Activated T-helper 2 cell treated with anti-CD3 and anti-CD28 coated beads, Interferon-gamma antibody, Interleukin-2, Interleukin-4, amounts not matched to agents 10 μg/mL and 5 μg/mL and 100 μg/mL, durations not matched to agents 14 hours and 24 hours and 36 hours (primary cell): ENCODE measurements around the gene ARPP19. TPM values are rescaled to one million over a fixed set of nuclear protein-coding genes. Genes with fewer than 3 reads are reported as not detected.
"Not testable (repeated sequence)": the region's sequence is repeated elsewhere in the genome, so short reads cannot be mapped to it uniquely, and the experiment has no call there.

Experiments used
- DNase-seq: peaks from one replicate; pipeline ENCODE4 v3.0.0; 2021; ENCODE audit warnings: low spot score
- H3K27ac Mint-ChIP-seq: one replicate; pipeline ENCODE4 v1.8.0; 2021; ENCODE audit warnings: mixed read lengths
- H3K27me3 Mint-ChIP-seq: one replicate; pipeline ENCODE4 v1.8.0; 2021; ENCODE audit warnings: low read depth, mixed read lengths
- H3K36me3 Mint-ChIP-seq: one replicate; pipeline ENCODE4 v1.8.0; 2021; ENCODE audit warnings: low read depth, mixed read lengths
- H3K4me1 Mint-ChIP-seq: one replicate; pipeline ENCODE4 v1.8.0; 2021; ENCODE audit warnings: low read depth, mixed read lengths
- H3K4me3 Mint-ChIP-seq: one replicate; pipeline ENCODE4 v1.8.0; 2021; ENCODE audit warnings: low read depth, mild to moderate bottlenecking, moderate library complexity, mixed read lengths
- H3K9me3 Mint-ChIP-seq: one replicate; pipeline ENCODE4 v1.8.0; 2021; ENCODE audit warnings: mixed read lengths
- intact Hi-C: fragments of 100-400 bp; cut with micrococcal nuclease; formaldehyde crosslinking; loops from one replicate; pipeline ENCODE4 v1.15.1; 2023
- total RNA-seq: library from RNA; stranded (reverse); gene quantifications from 2 replicates; pipeline ENCODE4 v1.2.3, GENCODE V29; 2022

The ARPP19 gene, protein sequence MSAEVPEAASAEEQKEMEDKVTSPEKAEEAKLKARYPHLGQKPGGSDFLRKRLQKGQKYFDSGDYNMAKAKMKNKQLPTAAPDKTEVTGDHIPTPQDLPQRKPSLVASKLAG
- total RNA-seq: 178 and 182 TPM in 2 replicates

DNA sequence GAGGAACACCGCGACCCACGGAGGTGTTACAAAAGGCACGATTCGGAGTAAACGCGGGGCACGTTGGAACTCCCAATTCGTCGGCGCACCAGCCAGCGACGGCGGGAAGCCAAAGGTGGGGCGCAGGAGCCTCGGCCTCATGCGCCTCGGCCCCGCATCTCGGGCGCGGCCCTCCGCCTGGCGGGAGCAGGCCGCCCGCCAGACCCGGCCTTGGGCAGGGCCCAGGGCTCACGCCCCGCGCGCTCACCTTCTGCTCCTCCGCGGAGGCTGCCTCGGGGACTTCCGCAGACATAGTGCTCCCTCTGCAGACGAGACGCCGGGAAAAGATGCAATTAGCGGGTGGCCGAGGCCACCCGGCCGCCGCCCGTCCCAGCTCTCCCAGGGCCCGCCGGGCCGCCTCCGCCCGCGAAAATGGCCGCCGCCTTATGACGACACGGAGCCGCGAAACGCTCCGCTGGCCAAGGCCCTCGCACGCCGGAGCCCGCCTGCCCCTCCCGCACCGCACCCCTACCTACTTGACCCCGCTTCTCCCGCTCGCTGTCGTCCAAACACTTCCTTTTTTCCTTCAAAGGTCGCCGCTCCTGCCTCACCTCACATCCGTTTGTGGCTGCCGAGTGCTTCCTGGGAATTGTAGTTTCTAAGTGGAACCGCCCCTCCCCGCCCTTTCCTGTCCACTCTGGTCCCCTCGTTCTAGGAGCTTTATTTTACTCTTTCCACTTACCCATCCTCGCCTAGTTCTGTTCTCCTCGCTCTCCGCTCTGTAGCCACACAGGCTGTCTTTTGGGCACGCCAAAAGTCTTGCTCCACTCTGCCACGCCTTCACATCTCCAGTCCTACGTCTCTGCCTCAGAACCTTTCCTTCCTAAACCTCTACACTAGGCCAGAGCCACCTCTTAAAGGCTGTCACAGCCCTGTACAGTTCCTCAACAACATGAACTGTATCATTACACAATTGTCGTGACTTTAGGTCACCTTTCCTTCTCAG lies at the start of gene ARPP19:
TSS of gene ARPP19 (minus strand) at position 430 of the 985 bp plus-strand sequence. CDS start at position 292, 138 bp downstream.
- Mint-ChIP-seq H3K4me3 (peak within 1 kb of the TSS; percentile 96), H3K9me3 (no peaks in the 10 kb centered on the region), H3K4me1 (peaks cover 29% of the 10 kb centered on the region), H3K36me3 (peaks cover 24% of the 10 kb centered on the region), H3K27ac (peak within 1 kb of the TSS; percentile 99), H3K27me3 (no peaks in the 10 kb centered on the region)
- intact Hi-C loops: loop anchor here (1.0 to 5.0 kb wide), 5 partner anchors 10 to 306 kb away; partner anchors contain the start of gene ATOSA
- DNase-seq: peak; percentile 80

DNA sequence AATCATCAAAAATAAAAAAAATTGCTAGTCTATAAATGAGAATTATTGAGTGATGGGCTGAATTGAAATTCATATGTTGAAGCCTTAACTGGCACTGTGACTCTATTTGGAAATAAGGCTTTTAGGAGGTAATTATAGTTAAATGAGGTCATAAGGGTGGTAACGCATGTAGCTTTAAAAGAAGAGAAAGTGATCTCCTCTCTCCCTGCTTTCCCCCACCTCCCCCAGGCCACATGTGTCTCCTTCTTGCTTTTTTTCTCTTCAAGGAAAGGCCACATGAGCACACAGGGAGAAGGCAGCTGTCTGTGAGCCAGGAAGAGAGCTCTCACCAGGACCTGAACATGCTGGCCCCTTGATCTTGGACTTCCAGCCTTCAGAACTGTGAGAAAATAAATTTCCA lies 48.2 kb upstream of the ARPP19 start:
- intact Hi-C loops: no loop called here
- DNase-seq: no peak
- H3K36me3 Mint-ChIP-seq: peaks cover 6% of the 10 kb centered on the region
- H3K27me3 Mint-ChIP-seq: no peaks in the 10 kb centered on the region
- no peak overlapping the region for H3K27ac Mint-ChIP-seq
- no peaks in the 10 kb centered on the region for H3K9me3 Mint-ChIP-seq
- no peaks in the 10 kb centered on the region for H3K4me1 Mint-ChIP-seq
- no peak overlapping the region for H3K4me3 Mint-ChIP-seq

DNA sequence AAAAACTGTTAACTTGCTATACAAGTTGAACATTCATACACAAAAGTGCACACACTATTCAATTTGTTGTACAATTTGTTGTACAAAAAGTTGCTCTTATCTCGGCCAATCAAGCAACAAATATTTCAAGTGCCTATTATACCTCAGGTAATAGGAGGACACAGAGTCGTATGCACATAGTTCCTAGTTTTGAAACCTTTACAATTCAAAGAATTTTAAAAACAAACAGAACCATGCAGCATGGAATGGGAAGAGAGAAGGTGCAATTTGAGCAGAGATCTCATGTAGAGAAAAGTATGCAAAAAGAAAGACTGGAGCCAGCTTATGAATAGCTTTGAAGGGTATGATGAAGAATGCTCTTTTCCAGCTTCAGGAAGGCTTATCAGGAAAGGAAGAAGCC lies 46.5 kb upstream of the ARPP19 start:
- Mint-ChIP-seq H3K9me3 (no peaks in the 10 kb centered on the region), H3K27ac (no peak overlapping the region), H3K4me3 (no peak overlapping the region), H3K27me3 (no peaks in the 10 kb centered on the region), H3K36me3 (peaks cover 3% of the 10 kb centered on the region), H3K4me1 (no peaks in the 10 kb centered on the region)
- intact Hi-C loops: no loop called here
- no peak for DNase-seq

DNA sequence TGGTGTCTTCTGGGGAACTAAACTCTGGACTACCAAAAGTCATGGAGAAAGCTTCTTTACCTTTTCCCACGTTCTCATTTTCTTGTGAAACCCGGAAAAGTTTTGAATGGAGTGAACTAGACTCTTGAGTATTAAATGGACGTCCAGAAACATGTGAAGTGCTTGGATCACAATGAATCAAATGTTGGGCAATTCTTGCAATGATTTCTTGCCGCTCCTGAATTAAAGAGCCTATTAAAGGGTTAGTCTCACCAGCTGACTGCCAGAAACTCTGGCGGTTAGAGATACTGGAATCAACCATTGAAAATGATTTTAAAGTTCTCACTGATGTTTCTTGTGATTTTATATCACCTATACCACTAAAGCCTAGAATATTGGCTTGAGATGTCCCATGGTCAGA lies 40.8 kb upstream of the ARPP19 start:
- Mint-ChIP-seq H3K27ac (no peak overlapping the region), H3K27me3 (no peaks in the 10 kb centered on the region), H3K4me3 (no peak overlapping the region), H3K36me3 (peaks cover 18% of the 10 kb centered on the region), H3K9me3 (no peaks in the 10 kb centered on the region), H3K4me1 (no peaks in the 10 kb centered on the region)
- intact Hi-C loops: no loop called here
- DNase-seq: no peak

DNA sequence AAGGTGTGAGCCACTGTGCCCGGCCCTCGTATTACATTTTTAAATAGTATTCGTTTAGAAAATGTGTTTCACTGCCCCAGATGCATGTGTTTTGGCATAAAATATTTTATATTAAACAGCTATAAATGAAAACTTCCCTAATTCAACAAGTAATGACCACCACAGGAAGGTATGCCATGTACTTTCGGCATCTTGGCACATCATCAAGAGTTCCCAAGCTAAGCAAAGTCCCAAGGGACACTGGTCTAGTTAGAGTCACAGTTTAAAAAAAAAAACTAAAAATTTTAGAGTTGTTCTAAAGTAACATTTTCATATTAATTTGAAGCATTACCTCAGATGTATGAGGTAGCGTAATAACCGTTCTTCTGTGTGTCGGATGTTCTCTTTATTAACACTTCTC lies 15.6 kb upstream of the ARPP19 start:
- H3K27me3 Mint-ChIP-seq: no peaks in the 10 kb centered on the region
- H3K9me3 Mint-ChIP-seq: no peaks in the 10 kb centered on the region
- intact Hi-C loops: no loop called here
- H3K36me3 Mint-ChIP-seq: peaks cover 4% of the 10 kb centered on the region
- H3K27ac Mint-ChIP-seq: no peak overlapping the region
- H3K4me1 Mint-ChIP-seq: no peaks in the 10 kb centered on the region
- H3K4me3 Mint-ChIP-seq: no peak overlapping the region
- DNase-seq: no peak

DNA sequence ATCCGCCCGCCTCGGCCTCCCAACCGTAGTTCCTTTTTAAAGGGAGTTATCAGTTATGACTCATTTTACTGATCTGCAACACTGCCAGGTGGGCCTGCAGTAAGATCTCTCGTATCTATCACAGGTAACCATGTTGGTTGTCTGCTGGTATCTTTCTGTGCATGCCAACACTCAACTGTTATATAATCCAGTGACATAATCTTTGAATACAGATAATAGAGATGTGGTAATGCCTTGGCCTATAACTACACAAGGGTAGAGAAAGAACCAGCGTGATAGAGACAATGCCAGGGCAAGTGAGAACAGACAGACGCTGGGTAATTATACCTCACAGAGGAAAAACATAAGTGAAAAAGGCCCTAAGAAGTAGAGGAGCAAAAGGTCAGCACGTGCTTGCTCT lies 11.0 kb upstream of the ARPP19 start:
- H3K4me1 Mint-ChIP-seq: no peaks in the 10 kb centered on the region
- intact Hi-C loops: no loop called here
- H3K9me3 Mint-ChIP-seq: no peaks in the 10 kb centered on the region
- H3K36me3 Mint-ChIP-seq: no peaks in the 10 kb centered on the region
- no peak for DNase-seq
- H3K27me3 Mint-ChIP-seq: no peaks in the 10 kb centered on the region
- H3K27ac Mint-ChIP-seq: no peak overlapping the region
- no peak overlapping the region for H3K4me3 Mint-ChIP-seq

DNA sequence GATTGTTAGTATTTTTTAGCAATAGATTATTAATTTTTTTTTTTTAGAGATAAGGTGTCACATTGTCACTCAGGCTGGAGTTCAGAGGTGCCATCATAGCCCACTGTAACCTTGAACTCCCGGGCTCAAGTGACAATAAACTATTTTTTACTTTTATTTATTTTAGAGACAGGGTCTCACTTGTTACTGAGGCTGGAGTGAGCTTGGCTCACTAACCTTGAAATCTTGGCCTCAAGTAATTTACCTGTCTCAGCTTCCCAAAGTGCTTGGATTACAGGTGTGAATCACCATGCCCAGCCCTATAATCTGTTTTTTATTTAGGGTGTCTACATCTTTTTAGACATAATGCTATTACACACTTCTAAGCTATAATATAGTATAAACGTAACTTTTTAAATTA lies 7.9 kb upstream of the ARPP19 start:
- H3K36me3 Mint-ChIP-seq: no peaks in the 10 kb centered on the region
- peaks cover 3% of the 10 kb centered on the region for H3K9me3 Mint-ChIP-seq
- no peaks in the 10 kb centered on the region for H3K4me1 Mint-ChIP-seq
- no peaks in the 10 kb centered on the region for H3K27me3 Mint-ChIP-seq
- H3K27ac Mint-ChIP-seq: no peak overlapping the region
- no peak for DNase-seq
- intact Hi-C loops: no loop called here
- H3K4me3 Mint-ChIP-seq: no peak overlapping the region

DNA sequence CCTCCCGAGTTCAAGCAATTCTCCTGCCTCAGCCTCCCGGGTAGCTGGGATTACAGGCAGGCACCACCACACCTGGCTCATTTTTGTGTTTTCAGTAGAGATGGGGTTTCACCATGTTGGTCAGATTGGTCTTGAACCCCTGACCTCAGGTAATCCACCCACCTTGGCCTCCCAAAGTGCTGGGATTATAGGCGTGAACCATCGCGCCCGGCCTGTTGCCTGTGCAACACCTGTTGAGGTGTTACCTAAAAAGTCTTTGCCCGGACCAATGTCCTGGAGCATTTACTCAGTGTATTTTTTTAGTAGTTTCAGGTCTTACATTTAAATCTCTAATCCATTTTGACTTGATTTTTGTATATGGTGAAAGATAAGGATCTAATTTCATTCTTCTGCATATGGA lies 6.7 kb upstream of the ARPP19 start:
- H3K27me3 Mint-ChIP-seq, H3K36me3 Mint-ChIP-seq, H3K27ac Mint-ChIP-seq, DNase-seq, H3K4me3 Mint-ChIP-seq, intact Hi-C loops, H3K9me3 Mint-ChIP-seq, H3K4me1 Mint-ChIP-seq: not testable (repeated sequence)

DNA sequence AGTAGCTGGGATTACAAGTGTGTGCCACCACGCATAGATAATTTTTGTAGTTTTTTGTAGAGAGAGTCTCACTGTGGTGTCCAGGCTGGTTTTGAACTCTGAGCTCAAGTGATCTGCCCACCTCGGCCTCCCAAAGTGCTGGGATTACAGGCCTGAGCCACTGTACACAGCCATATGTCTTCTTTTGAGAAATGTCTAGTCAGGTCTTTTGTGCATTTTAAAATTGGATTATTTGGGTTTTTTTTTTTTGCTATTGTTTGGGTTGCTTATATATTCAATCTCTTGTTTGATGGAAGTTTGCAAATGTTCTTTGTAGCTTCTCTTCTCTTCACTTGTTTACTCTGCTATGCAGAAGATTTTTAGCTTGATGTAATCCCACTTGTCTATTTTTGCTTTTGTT lies 6.2 kb upstream of the ARPP19 start:
- no peaks in the 10 kb centered on the region for H3K27me3 Mint-ChIP-seq
- DNase-seq: no peak
- no peak overlapping the region for H3K27ac Mint-ChIP-seq
- no peak overlapping the region for H3K4me3 Mint-ChIP-seq
- no peaks in the 10 kb centered on the region for H3K4me1 Mint-ChIP-seq
- no peaks in the 10 kb centered on the region for H3K36me3 Mint-ChIP-seq
- intact Hi-C loops: no loop called here
- peaks cover 3% of the 10 kb centered on the region for H3K9me3 Mint-ChIP-seq

DNA sequence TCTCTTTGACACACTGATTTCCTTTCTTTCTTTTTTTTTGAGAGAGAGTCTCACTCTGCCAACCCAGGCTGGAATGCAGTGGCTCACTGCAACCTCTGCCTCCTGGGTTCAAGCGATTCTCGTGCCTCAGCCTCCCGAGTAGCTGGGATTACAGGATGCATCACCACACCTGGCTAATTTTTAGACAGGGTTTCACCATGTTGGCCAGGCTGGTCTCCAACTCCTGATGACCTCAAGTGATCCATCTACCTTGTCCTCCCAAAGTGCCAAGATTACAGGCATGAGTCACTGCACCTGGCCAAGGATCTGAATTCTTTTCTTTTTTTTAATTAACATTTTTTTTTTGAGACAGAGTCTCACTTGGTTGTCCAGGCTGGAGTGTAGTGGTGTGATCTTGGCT lies 5.8 kb upstream of the ARPP19 start:
- DNase-seq, H3K36me3 Mint-ChIP-seq, H3K27ac Mint-ChIP-seq, H3K9me3 Mint-ChIP-seq, H3K4me3 Mint-ChIP-seq, H3K4me1 Mint-ChIP-seq, intact Hi-C loops, H3K27me3 Mint-ChIP-seq: not testable (repeated sequence)

DNA sequence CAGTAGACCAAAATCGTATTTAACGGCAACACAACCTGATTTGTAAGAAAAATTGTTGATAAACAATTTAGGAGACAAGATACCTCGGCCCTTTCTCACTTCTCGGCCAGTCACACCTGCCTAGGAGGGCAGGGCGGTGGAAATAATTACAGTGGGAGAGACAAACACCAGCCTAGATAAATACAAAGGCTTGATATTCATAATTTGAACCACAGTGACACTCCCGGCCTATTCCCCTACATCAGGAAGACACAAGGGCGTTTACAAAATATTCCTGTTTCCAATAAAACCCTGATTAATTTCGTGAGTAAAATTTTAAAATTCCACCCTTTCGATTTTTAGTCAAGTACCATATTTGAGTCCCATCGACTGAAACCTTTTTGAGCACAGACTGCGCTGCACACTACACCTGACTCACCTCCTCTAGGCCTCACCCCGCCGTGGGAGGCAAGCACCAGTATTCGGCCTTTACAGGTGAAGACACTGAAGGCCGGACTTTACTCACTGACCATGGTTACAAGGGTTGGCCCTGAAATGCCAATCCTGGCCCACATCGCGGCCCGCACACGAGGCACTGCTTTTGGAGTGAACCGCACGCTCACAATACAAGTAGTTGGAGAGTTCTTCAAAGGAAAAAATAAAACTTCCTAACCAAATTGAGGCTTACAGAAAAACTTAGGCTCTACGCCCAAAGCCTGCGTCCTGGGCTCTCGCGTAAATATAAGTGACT lies 794 bp downstream of the ARPP19 start:
- Mint-ChIP-seq H3K4me1 (peaks cover 30% of the 10 kb centered on the region), H3K36me3 (peaks cover 30% of the 10 kb centered on the region), H3K9me3 (no peaks in the 10 kb centered on the region), H3K4me3 (peak overlapping the region; percentile 96), H3K27ac (peak overlapping the region; percentile 97), H3K27me3 (no peaks in the 10 kb centered on the region)
- intact Hi-C loops: loop anchor here (2.0 to 5.0 kb wide), 2 partner anchors 169 to 305 kb away; no protein-coding TSS in a partner anchor
- DNase-seq: no peak

DNA sequence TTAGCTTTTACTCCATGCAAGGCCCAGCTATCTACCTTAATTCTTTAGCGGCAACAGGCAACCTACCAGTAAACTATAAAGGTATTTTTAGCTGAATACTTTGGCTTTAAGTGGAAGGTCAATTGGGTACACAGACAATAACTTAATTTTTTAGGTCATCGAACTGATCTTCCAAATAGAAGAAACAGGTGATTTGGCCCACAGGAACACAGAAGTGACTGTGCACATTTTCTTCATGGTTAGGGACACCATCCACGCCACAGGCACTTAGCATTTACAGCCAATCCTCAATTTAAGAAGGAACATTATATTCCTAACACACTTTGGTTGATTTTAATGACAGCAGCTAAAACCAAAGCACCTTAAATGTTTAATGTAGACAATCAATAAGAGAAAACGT lies 1.9 kb downstream of the ARPP19 start:
- Mint-ChIP-seq H3K9me3 (no peaks in the 10 kb centered on the region), H3K27ac (peak overlapping the region; percentile 42), H3K27me3 (no peaks in the 10 kb centered on the region), H3K36me3 (peaks cover 34% of the 10 kb centered on the region), H3K4me1 (peaks cover 34% of the 10 kb centered on the region), H3K4me3 (peak overlapping the region; percentile 96)
- no peak for DNase-seq
- intact Hi-C loops: loop anchor here (5.0 kb wide), 1 partner anchor 170 kb away; no protein-coding TSS in a partner anchor
